ENCODE results near the gene TSPEAR. TPM values are rescaled to one million over a fixed set of nuclear protein-coding genes. Genes with fewer than 3 reads are reported as not detected.

TSPEAR gene
- total RNA-seq, 1 donor from 2014 or later: not detected

- DNase-seq (ENCODE audit: low spot score, unreplicated experiment): no peak
- Mint-ChIP-seq H3K4me1 (ENCODE audit: low read depth) (no peaks in the 10 kb centered on the region), H3K9me3 (ENCODE audit: low read depth) (no peaks in the 10 kb centered on the region), H3K27me3 (peaks cover 40% of the 10 kb centered on the region), H3K36me3 (ENCODE audit: insufficient read depth) (no peaks in the 10 kb centered on the region), H3K4me3 (ENCODE audit: low read depth) (no peak overlapping the region), H3K27ac (no peak overlapping the region)
- TF ChIP-seq CTCF (IDR thresholded peaks at IDR 0.05; ENCODE audit: unreplicated experiment): no peak
Measured at GRCh38 chr21:44730028-44730395, 18.6 kb upstream of the TSPEAR start.

- Mint-ChIP-seq H3K36me3 (ENCODE audit: insufficient read depth) (no peaks in the 10 kb centered on the region), H3K27me3 (peaks cover 43% of the 10 kb centered on the region), H3K9me3 (ENCODE audit: low read depth) (no peaks in the 10 kb centered on the region), H3K4me1 (ENCODE audit: low read depth) (no peaks in the 10 kb centered on the region), H3K27ac (no peak overlapping the region), H3K4me3 (ENCODE audit: low read depth) (no peak overlapping the region)
- DNase-seq (ENCODE audit: low spot score, unreplicated experiment): no peak
- no peak for TF ChIP-seq CTCF (IDR thresholded peaks at IDR 0.05; ENCODE audit: unreplicated experiment)
Measured at GRCh38 chr21:44729336-44730027, 18.1 kb upstream of the TSPEAR start.

- Mint-ChIP-seq H3K4me1 (ENCODE audit: low read depth) (no peaks in the 10 kb centered on the region), H3K27ac (no peak overlapping the region), H3K36me3 (ENCODE audit: insufficient read depth) (no peaks in the 10 kb centered on the region), H3K27me3 (peaks cover 46% of the 10 kb centered on the region), H3K9me3 (ENCODE audit: low read depth) (no peaks in the 10 kb centered on the region), H3K4me3 (ENCODE audit: low read depth) (no peak overlapping the region)
- DNase-seq (ENCODE audit: low spot score, unreplicated experiment): no peak
- TF ChIP-seq CTCF (IDR thresholded peaks at IDR 0.05; ENCODE audit: unreplicated experiment): no peak
Measured at GRCh38 chr21:44728716-44729115, 17.3 kb upstream of the TSPEAR start.

- no peak overlapping the region for H3K27ac Mint-ChIP-seq
- H3K4me3 Mint-ChIP-seq (ENCODE audit: low read depth): no peak overlapping the region
- H3K36me3 Mint-ChIP-seq (ENCODE audit: insufficient read depth): no peaks in the 10 kb centered on the region
- no peak for DNase-seq (ENCODE audit: low spot score, unreplicated experiment)
- peaks cover 5% of the 10 kb centered on the region for H3K4me1 Mint-ChIP-seq (ENCODE audit: low read depth)
- no peak for TF ChIP-seq CTCF (IDR thresholded peaks at IDR 0.05; ENCODE audit: unreplicated experiment)
- H3K27me3 Mint-ChIP-seq: peaks cover 49% of the 10 kb centered on the region
- no peaks in the 10 kb centered on the region for H3K9me3 Mint-ChIP-seq (ENCODE audit: low read depth)
Measured at GRCh38 chr21:44727757-44728156, 16.4 kb upstream of the TSPEAR start.

- no peak for TF ChIP-seq CTCF (IDR thresholded peaks at IDR 0.05; ENCODE audit: unreplicated experiment)
- no peak for DNase-seq (ENCODE audit: low spot score, unreplicated experiment)
- no peak overlapping the region for H3K27ac Mint-ChIP-seq
- no peaks in the 10 kb centered on the region for H3K36me3 Mint-ChIP-seq (ENCODE audit: insufficient read depth)
- H3K27me3 Mint-ChIP-seq: peaks cover 53% of the 10 kb centered on the region
- no peaks in the 10 kb centered on the region for H3K9me3 Mint-ChIP-seq (ENCODE audit: low read depth)
- H3K4me3 Mint-ChIP-seq (ENCODE audit: low read depth): no peak overlapping the region
- peaks cover 7% of the 10 kb centered on the region for H3K4me1 Mint-ChIP-seq (ENCODE audit: low read depth)
Measured at GRCh38 chr21:44727321-44727720, 15.9 kb upstream of the TSPEAR start.
